Smooth muscle cell (in vitro differentiated cells): ENCODE results near the gene RAPGEF6. TPM values are rescaled to one million over a fixed set of nuclear protein-coding genes. Genes with fewer than 3 reads are reported as not detected.

ENCODE experiments used
- DNase-seq: peaks from one replicate; lab custom pipeline; 2025; ENCODE audit not compliant: unreplicated experiment; lab: John Stamatoyannopoulos, UW
- H2AFZ ChIP-seq: fragments of 200-600 bp; sonication (generic); 2 replicates; pipeline ENCODE4 v1.6.0; 2016; ENCODE audit warnings: antibody characterized with exemption, low read depth, mild to moderate bottlenecking
- H3F3A ChIP-seq: fragments of 200-600 bp; sonication (generic); 2 replicates; pipeline ENCODE4 v1.6.0; 2017; ENCODE audit warnings: antibody characterized with exemption, low read depth
- H3K27ac ChIP-seq: fragments of 200-600 bp; sonication (generic); 2 replicates; pipeline ENCODE4 v1.5.1; 2016; ENCODE audit warnings: low read depth, mild to moderate bottlenecking
- H3K27me3 ChIP-seq: fragments of 200-600 bp; sonication (generic); 2 replicates; pipeline ENCODE4 v1.6.1; 2016; ENCODE audit warnings: low read depth, mild to moderate bottlenecking
- H3K36me3 ChIP-seq: fragments of 200-600 bp; sonication (generic); 2 replicates; pipeline ENCODE4 v1.5.1; 2016; ENCODE audit warnings: low read depth
- H3K4me1 ChIP-seq: fragments of 200-600 bp; sonication (generic); 2 replicates; pipeline ENCODE4 v1.5.1; 2016; ENCODE audit warnings: low read depth
- H3K4me2 ChIP-seq: fragments of 200-600 bp; sonication (generic); 2 replicates; pipeline ENCODE4 v1.6.0; 2016; ENCODE audit warnings: mild to moderate bottlenecking
- H3K4me3 ChIP-seq: fragments of 200-600 bp; sonication (generic); 2 replicates; pipeline ENCODE4 v1.5.1; 2016; ENCODE audit warnings: mild to moderate bottlenecking
- H3K79me2 ChIP-seq: fragments of 200-600 bp; sonication (generic); 2 replicates; pipeline ENCODE4 v1.6.0; 2016; ENCODE audit warnings: low read depth, mild to moderate bottlenecking
- H3K9ac ChIP-seq: fragments of 200-600 bp; sonication (generic); 2 replicates; pipeline ENCODE4 v1.6.0; 2016; ENCODE audit warnings: low read depth
- H3K9me3 ChIP-seq: fragments of 200-600 bp; sonication (generic); replicated peaks from 2 replicates; pipeline ENCODE4 v1.5.1; 2016; ENCODE audit warnings: low read depth
- H4K20me1 ChIP-seq: fragments of 200-600 bp; sonication (generic); 2 replicates; pipeline ENCODE4 v1.6.0; 2016; ENCODE audit warnings: low read depth
- CTCF ChIP-seq: fragments of 200-600 bp; sonication (generic); IDR thresholded peaks from 2 replicates; pipeline ENCODE4 v1.5.1; 2017; ENCODE audit warnings: borderline replicate concordance, mild to moderate bottlenecking, antibody characterized with exemption; ENCODE audit not compliant: insufficient read depth, poor library complexity, severe bottlenecking
- WGBS: methylation state at CpG from one replicate; pipeline ENCODE4 v1.1.7; 2016; ENCODE audit warnings: low lambda C conversion rate; 5-methylcytosine and 5-hydroxymethylcytosine counted together
- polyA plus RNA-seq: library from polyadenylated mRNA; unstranded; fragments of >200 nt; fragmentation: Nextera tagmentation; extraction: Ambion mirVana; gene quantifications from 2 replicates; pipeline ENCODE4 v1.2.1, GENCODE V29; 2016
- total RNA-seq: library from RNA; depleted of rRNA; stranded (reverse); fragments of >200 nt; gene quantifications from 2 replicates; pipeline ENCODE4 v1.2.3, GENCODE V29; 2014

RAPGEF6 gene
- total and polyA plus RNA-seq, 2 experiments from 2014 or later: 1.9 to 13.3 TPM

DNA sequence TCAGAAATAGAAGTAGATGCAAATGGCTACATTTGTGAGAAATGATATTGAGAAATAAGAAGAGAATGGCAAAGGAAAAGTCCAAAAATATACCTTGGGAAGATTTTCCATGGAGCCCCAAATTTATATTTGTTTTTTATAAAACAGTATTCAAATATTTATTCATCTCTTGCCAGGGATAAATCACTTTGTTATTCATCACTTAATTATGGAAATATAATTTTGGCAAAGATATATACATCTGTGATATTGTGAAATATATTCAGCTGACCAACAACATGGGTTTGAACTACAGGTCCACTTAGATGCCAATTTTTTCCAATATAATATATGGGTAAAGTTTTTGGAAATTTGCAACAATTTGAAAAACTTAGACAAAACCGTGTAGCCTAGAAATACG is 19.7 kb upstream of the RAPGEF6 start:
- 93% methylated on average over 2 of the region's 2 CpGs for WGBS
- H3F3A ChIP-seq: no peaks in the 10 kb centered on the region
- TF ChIP-seq CTCF: no peak

DNA sequence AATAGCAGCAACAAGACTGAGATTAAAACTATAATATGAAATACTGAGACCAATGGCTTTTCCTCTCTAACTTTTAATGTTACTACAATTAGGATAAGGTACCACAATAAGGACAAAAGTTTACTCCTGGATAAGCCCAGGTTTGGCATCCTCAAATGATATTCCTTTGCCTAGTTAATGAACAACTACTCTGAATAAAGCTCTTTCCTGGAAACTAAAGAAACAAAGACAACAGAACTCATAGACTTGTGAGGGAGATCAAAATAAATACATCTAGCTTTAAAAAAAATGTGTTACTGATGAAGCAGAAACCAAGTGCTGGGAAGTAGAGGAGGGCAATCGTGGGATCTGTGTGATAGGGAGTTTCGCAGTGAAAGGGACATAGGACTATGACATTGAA is 19.3 kb upstream of the RAPGEF6 start:
- Histone ChIP-seq H3K4me2 (no peak overlapping the region), H3K27me3 (no peaks in the 10 kb centered on the region), H4K20me1 (peaks cover 3% of the 10 kb centered on the region), H2AFZ (no peak overlapping the region), H3K27ac (no peak overlapping the region), H3K79me2 (peaks cover 6% of the 10 kb centered on the region), H3K4me1 (no peaks in the 10 kb centered on the region), H3K9ac (no peak overlapping the region), H3K4me3 (no peak overlapping the region), H3K36me3 (peaks cover 11% of the 10 kb centered on the region), H3K9me3 (no peaks in the 10 kb centered on the region), H3F3A (no peaks in the 10 kb centered on the region)
- no peak for DNase-seq
- 97% methylated on average over 2 of the region's 2 CpGs for WGBS
- TF ChIP-seq CTCF: no peak

More for the DNA sequence above, 19.7 kb upstream of the RAPGEF6 start:
- DNase-seq: no peak
- Histone ChIP-seq H3K27me3 (no peaks in the 10 kb centered on the region), H3K4me1 (no peaks in the 10 kb centered on the region), H3K9ac (no peak overlapping the region), H3K4me3 (no peak overlapping the region), H3K36me3 (peaks cover 7% of the 10 kb centered on the region), H3K4me2 (no peak overlapping the region), H4K20me1 (peaks cover 3% of the 10 kb centered on the region), H3K79me2 (peaks cover 6% of the 10 kb centered on the region), H3K27ac (no peak overlapping the region), H2AFZ (no peak overlapping the region), H3K9me3 (no peaks in the 10 kb centered on the region)

- WGBS: 93% methylated on average over 3 of the region's 3 CpGs
- Histone ChIP-seq H3K79me2 (no peaks in the 10 kb centered on the region), H3F3A (peaks cover 5% of the 10 kb centered on the region), H3K4me3 (no peak overlapping the region), H3K27ac (no peak overlapping the region), H2AFZ (no peak overlapping the region), H3K4me2 (no peak overlapping the region), H3K36me3 (peaks cover 20% of the 10 kb centered on the region), H3K27me3 (no peaks in the 10 kb centered on the region), H3K9me3 (no peaks in the 10 kb centered on the region), H3K9ac (no peak overlapping the region), H4K20me1 (no peaks in the 10 kb centered on the region), H3K4me1 (no peaks in the 10 kb centered on the region)
- no peak for TF ChIP-seq CTCF
- no peak for DNase-seq
Observed at GRCh38 chr5:131649161-131649560, 14.1 kb upstream of the RAPGEF6 start.

DNA sequence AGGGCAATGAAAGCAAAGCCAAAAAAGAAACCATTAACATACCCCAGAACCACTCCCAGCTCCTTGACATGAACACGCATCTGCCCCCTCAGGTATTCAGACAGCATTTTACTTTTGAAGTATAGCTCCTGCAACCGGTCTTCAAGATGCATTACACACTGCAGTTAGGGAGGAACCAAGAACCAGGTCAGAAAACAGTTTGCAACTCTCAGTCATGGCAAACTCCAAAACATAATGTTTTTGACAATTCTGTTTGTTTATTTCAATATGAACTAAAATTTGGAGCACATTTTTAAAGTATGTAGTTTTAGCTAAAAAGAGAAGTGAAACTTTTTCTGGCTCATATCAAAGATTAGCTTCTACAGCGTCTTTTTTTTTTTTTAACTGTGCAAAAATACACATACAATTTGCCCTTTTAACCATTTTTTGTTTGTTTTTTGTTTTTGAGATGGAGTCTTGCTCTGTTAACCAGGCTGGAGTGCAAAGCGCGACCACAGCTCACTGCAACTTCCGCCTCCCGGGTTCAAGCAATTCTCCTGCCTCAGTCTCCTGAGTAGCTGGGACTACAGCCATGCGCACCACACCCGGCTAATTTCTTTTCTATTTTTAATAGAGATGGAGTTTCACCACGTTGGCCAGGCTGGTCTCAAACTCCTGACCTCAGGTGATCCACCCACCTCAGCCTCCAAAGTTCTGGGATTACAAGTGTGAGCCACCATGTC is 12.2 kb upstream of the RAPGEF6 start:
- peaks cover 20% of the 10 kb centered on the region for H3K36me3 ChIP-seq

More for the DNA sequence above, 12.2 kb upstream of the RAPGEF6 start:
- no peak for DNase-seq
- H2AFZ ChIP-seq: no peak overlapping the region
- WGBS: 93% methylated on average over 10 of the region's 10 CpGs
- no peak overlapping the region for H3K27ac ChIP-seq
- no peaks in the 10 kb centered on the region for H3K4me1 ChIP-seq
- H3K4me2 ChIP-seq: no peak overlapping the region
- no peaks in the 10 kb centered on the region for H3K27me3 ChIP-seq
- H3F3A ChIP-seq: peaks cover 5% of the 10 kb centered on the region
- no peak overlapping the region for H3K4me3 ChIP-seq
- no peaks in the 10 kb centered on the region for H4K20me1 ChIP-seq
- no peak for TF ChIP-seq CTCF
- no peaks in the 10 kb centered on the region for H3K9me3 ChIP-seq
- no peak overlapping the region for H3K9ac ChIP-seq
- no peaks in the 10 kb centered on the region for H3K79me2 ChIP-seq
